Karpas-422 (cell line): ENCODE results near the gene KRT38. TPM values are rescaled to one million over a fixed set of nuclear protein-coding genes. Genes with fewer than 3 reads are reported as not detected.
"Not testable (repeated sequence)": the region's sequence is repeated elsewhere in the genome, so short reads cannot be mapped to it uniquely, and the experiment has no call there.

Experiments
- DNase-seq: peaks from one replicate; pipeline ENCODE4 v3.0.0-alpha.2; 2015
- H2AFZ ChIP-seq: fragments of 200-600 bp; sonication (generic); 2 replicates; pipeline ENCODE4 v1.6.1; 2014; ENCODE audit warnings: antibody characterized with exemption, low read length, mixed read lengths
- H3K27ac ChIP-seq: fragments of 200-600 bp; sonication (generic); 2 replicates; pipeline ENCODE4 v1.5.1; 2014; ENCODE audit warnings: mild to moderate bottlenecking, low read length, moderate library complexity
- H3K27me3 ChIP-seq: fragments of 200-600 bp; sonication (generic); 2 replicates; pipeline ENCODE4 v1.6.1; 2014; ENCODE audit warnings: low read length, mixed read lengths
- H3K36me3 ChIP-seq: fragments of 200-600 bp; sonication (generic); 2 replicates; pipeline ENCODE4 v1.6.1; 2014; ENCODE audit warnings: low read length, mixed read lengths; ENCODE audit not compliant: insufficient read depth
- H3K4me1 ChIP-seq: fragments of 200-600 bp; sonication (generic); 2 replicates; pipeline ENCODE4 v1.6.1; 2014; ENCODE audit warnings: mild to moderate bottlenecking, low read length, mixed read lengths
- H3K4me2 ChIP-seq: fragments of 200-600 bp; sonication (generic); 2 replicates; pipeline ENCODE4 v1.6.1; 2014; ENCODE audit warnings: low read length, low read depth, mild to moderate bottlenecking; ENCODE audit not compliant: poor library complexity, severe bottlenecking
- H3K4me3 ChIP-seq: fragments of 200-600 bp; sonication (generic); 2 replicates; pipeline ENCODE4 v1.5.1; 2014; ENCODE audit warnings: mild to moderate bottlenecking, antibody characterized with exemption, low read length, mixed read lengths
- H3K79me2 ChIP-seq: fragments of 200-600 bp; sonication (generic); 2 replicates; pipeline ENCODE4 v1.6.1; 2014; ENCODE audit warnings: mild to moderate bottlenecking, low read length, mixed read lengths
- H3K9ac ChIP-seq: fragments of 200-600 bp; sonication (generic); 2 replicates; pipeline ENCODE4 v1.6.0; 2014; ENCODE audit warnings: low read length
- H3K9me2 ChIP-seq: fragments of 200-600 bp; sonication (generic), shearing (Covaris generic); replicated peaks from 2 replicates; pipeline ENCODE4 v1.6.0; 2014; ENCODE audit warnings: mild to moderate bottlenecking, low read length, moderate library complexity; ENCODE audit not compliant: insufficient read depth
- H3K9me3 ChIP-seq: fragments of 300-700, 200-600 bp; sonication (generic); 2 replicates; pipeline ENCODE4 v1.6.1; 2014; ENCODE audit warnings: low read length, mixed read lengths
- H4K20me1 ChIP-seq: fragments of 200-600 bp; sonication (generic); 2 replicates; pipeline ENCODE4 v1.6.1; 2014; ENCODE audit warnings: mild to moderate bottlenecking, antibody characterized with exemption, low read length, low read depth; ENCODE audit not compliant: insufficient read depth
- total RNA-seq: library from RNA; depleted of rRNA; stranded (reverse); fragments of >200 nt; shearing (Covaris generic); gene quantifications from 2 replicates; pipeline ENCODE4 v1.2.3, GENCODE V29; 2014; ENCODE audit warnings: low replicate concordance

KRT38 gene
- total RNA-seq, 1 experiment from 2014 or later, result not detected

DNA sequence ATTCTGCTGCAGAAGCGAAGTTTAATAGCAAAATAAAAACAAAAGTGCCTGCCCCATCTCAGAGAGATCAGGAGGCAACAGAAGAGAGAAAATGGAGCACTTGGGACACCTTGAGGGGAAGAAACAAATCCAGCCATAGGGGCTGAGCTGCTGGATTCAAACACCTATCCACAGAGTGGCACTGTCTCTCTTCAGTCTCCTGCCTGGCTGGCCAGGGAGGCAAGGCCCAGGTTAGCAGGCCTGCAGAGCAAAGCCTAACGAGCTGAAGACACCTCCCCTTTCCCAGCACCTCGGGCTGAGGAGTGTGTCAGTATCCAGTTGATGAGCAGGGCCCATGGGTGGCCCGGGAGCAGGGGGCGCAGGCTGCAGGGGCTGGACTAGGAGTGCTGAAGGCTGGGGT, 34.6 kb downstream of the KRT38 start:
- H3K9ac ChIP-seq, result no peak overlapping the region
- H3K27me3 ChIP-seq, result no peaks in the 10 kb centered on the region
- H3K4me1 ChIP-seq, result no peaks in the 10 kb centered on the region
- no peaks in the 10 kb centered on the region for H3K79me2 ChIP-seq
- H3K27ac ChIP-seq, result no peak overlapping the region
- no peak overlapping the region for H2AFZ ChIP-seq
- no peak overlapping the region for H3K4me3 ChIP-seq
- no peaks in the 10 kb centered on the region for H3K9me2 ChIP-seq
- no peaks in the 10 kb centered on the region for H4K20me1 ChIP-seq
- H3K9me3 ChIP-seq, result no peaks in the 10 kb centered on the region
- no peak overlapping the region for H3K4me2 ChIP-seq
- H3K36me3 ChIP-seq, result no peaks in the 10 kb centered on the region
- no peak for DNase-seq

DNA sequence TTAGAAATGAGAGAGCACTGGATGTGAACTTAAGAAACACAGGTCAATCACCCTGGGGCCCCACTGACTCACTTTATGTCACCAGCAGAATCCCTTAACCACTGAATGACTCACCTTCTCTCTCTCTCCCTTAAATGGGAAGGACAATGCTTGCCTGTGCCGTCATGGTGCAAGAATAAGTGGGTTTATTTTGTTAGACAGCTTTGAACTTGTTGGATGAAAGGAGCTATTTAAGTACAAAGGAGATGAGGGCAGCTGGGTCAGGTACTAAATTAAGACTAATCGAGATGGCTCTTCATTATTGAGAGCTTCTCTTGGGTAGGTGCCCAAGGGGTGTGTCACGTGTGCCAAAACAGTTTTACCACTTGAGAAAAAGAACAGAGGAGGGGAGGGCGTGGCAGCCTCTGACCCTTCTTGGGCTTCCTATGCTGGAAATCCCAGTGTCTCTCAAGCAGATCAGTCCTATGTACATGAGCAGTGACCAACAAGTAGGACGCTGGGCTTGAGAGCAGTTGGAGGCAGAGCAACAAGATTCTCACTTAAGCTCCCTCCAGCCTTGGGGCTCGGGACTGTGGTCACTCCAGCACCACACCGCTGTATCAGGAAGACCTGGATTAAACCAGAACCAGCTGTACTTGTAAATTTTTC, 36.6 kb downstream of the KRT38 start:
- no peak overlapping the region for H3K27ac ChIP-seq
- no peak for DNase-seq
- H3K9me2 ChIP-seq, result no peaks in the 10 kb centered on the region
- no peak overlapping the region for H3K9ac ChIP-seq
- no peaks in the 10 kb centered on the region for H3K79me2 ChIP-seq
- no peaks in the 10 kb centered on the region for H3K27me3 ChIP-seq
- H3K4me3 ChIP-seq, result no peak overlapping the region
- no peak overlapping the region for H3K4me2 ChIP-seq
- H3K4me1 ChIP-seq, result no peaks in the 10 kb centered on the region
- H4K20me1 ChIP-seq, result no peaks in the 10 kb centered on the region
- H3K9me3 ChIP-seq, result no peaks in the 10 kb centered on the region
- H3K36me3 ChIP-seq, result no peaks in the 10 kb centered on the region
- H2AFZ ChIP-seq, result no peak overlapping the region

DNA sequence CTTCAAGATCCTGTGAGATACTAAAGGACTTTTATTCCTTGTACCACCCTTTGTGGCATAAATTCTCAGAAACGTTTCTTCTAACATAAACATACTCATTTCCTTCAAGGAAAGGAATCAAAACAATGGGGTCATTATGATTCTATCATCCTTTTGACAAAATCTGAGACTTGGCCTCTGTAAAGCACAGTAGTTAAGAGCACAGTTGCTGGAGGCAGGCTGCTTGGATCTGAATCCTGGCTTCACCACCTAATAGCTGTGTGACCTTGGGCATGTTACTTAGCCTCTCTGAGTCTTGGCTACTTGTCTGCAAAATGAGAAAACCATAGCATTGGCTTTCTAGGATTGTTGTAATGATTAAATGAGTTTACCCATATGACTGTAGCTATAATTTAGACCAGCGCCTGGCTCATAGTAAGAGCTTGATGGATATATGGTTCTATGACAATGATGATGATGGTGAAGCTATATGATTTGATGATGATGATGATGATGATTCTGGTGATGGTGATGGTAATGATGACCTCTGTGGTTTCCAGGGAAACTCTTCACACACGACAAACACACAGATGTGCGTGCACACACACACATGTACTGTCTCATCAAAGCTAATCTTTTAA, 37.3 kb downstream of the KRT38 start:
- Histone ChIP-seq H3K9ac (no peak overlapping the region), H3K36me3 (no peaks in the 10 kb centered on the region), H3K79me2 (no peaks in the 10 kb centered on the region), H3K27ac (no peak overlapping the region), H4K20me1 (no peaks in the 10 kb centered on the region), H3K4me1 (no peaks in the 10 kb centered on the region), H2AFZ (no peak overlapping the region), H3K4me2 (no peak overlapping the region), H3K9me3 (no peaks in the 10 kb centered on the region), H3K27me3 (no peaks in the 10 kb centered on the region), H3K4me3 (no peak overlapping the region), H3K9me2 (no peaks in the 10 kb centered on the region)
- DNase-seq, result no peak

DNA sequence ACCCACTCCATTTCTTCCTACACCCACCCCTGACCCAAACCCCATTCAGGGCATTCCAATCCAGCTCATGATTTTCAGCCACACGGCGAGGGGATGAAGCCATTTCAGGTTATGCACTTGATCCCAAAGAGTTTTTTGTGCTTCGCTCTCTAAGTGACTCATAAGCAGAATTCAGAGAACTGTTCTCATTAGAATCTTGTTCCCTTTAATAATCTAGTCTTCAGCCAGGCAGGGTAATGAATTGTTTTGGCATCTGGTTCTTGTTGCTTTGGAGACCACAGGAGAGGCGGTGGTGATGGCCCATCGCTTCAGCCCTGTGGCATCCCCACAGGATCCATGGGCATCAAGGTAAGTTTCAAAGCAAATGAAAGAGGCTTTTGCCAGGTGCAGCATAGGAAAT, 38.6 kb downstream of the KRT38 start:
- no peak overlapping the region for H3K4me3 ChIP-seq
- no peaks in the 10 kb centered on the region for H4K20me1 ChIP-seq
- H3K9me3 ChIP-seq, result no peaks in the 10 kb centered on the region
- H3K36me3 ChIP-seq, result no peaks in the 10 kb centered on the region
- DNase-seq, result no peak
- no peaks in the 10 kb centered on the region for H3K9me2 ChIP-seq
- no peak overlapping the region for H3K4me2 ChIP-seq
- no peaks in the 10 kb centered on the region for H3K4me1 ChIP-seq
- no peak overlapping the region for H3K9ac ChIP-seq
- H3K27me3 ChIP-seq, result no peaks in the 10 kb centered on the region
- no peak overlapping the region for H3K27ac ChIP-seq
- no peak overlapping the region for H2AFZ ChIP-seq
- no peaks in the 10 kb centered on the region for H3K79me2 ChIP-seq

DNA sequence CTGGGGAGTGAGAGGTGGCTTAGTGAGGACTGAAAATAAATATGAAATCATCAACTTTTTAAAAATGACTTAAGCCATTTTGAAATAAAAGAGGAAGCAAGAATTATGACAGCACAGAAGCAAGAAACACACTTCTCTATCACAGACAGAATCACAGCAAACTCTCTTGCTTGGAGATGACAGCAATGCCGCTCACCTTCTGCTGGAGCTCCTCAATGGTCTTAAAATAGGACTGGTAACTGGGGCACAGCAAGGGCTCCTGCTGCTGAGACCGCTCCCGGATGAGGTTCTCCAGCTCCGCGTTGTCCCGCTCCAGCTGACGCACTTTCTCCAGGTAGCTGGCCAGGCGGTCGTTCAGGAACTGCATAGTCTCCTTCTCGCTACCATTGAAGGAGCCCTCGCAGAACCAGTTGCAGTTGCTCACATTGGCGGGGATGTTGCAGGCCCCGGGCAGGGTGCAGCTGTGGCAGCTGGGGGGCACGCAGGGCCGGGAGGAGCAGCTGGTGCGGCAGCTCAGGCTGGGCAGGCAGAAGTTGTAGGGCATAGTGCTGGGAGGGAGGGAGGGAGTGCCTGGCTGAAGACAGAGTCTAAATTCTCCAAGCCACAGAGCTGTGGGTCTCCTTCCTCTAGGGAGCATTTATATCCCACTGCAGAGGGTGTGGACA, 43.7 kb downstream of the KRT38 start, which contains the start of gene KRT31:
Gene KRT31, minus strand, starts transcription at position 613 of the 665 bp plus-strand sequence. Its CDS starts 69 bp downstream, at position 544.
- Histone ChIP-seq H2AFZ (no peak within 1 kb of the TSS), H3K4me2 (no peak within 1 kb of the TSS), H3K27ac (no peak within 1 kb of the TSS), H3K9ac (no peak within 1 kb of the TSS), H3K36me3 (no peaks in the 10 kb centered on the region), H3K27me3 (no peaks in the 10 kb centered on the region), H4K20me1 (no peaks in the 10 kb centered on the region), H3K79me2 (no peaks in the 10 kb centered on the region), H3K4me1 (no peaks in the 10 kb centered on the region), H3K9me2 (no peaks in the 10 kb centered on the region), H3K4me3 (no peak within 1 kb of the TSS), H3K9me3 (no peaks in the 10 kb centered on the region)
- DNase-seq, result no peak

DNA sequence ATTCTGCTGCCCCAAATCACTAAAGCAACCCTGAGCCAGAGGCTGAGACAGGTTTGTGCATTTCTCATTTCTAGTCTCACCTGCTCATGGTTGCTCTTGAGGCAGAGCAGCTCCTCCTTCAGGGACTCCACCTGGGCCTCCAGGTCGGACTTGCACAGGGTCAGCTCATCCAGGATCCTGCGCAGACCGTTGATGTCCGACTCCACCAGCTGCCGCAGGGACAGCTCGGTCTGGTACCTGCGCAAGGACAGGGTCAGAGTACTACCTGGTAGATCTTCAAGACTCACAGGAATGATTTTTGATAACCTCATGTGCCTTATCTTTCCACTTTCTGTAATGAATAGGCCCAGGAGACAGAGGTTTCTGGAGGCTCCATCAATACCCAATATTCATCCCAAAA, 44.4 kb downstream of the KRT38 start:
- Histone ChIP-seq H3K9me2 (no peaks in the 10 kb centered on the region), H3K4me2 (no peak overlapping the region), H3K79me2 (no peaks in the 10 kb centered on the region), H3K27me3 (no peaks in the 10 kb centered on the region), H3K27ac (no peak overlapping the region), H4K20me1 (no peaks in the 10 kb centered on the region), H3K9ac (no peak overlapping the region), H3K36me3 (no peaks in the 10 kb centered on the region), H2AFZ (no peak overlapping the region), H3K9me3 (no peaks in the 10 kb centered on the region), H3K4me3 (no peak overlapping the region), H3K4me1 (no peaks in the 10 kb centered on the region)
- no peak for DNase-seq

DNA sequence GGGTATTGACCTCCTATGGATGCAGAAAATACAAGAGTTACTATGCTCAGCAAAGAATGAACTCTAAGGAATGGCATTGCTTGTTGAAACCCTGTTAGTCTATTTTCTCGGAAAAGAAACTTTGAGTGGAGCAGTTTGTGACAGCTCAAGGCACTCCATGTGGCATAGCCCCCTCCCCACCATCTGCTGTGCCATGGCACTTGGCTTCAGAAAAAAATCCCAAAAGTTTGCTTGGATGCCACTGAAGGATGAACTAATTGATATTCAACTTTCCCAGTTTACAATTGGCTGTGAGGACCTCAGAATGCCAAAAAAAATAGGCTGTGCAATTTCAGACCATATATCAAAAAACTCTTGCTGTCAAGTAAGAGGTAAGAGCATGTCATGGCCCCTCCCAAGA, 45.2 kb downstream of the KRT38 start:
- H3K4me3 ChIP-seq, result no peak overlapping the region
- no peaks in the 10 kb centered on the region for H3K4me1 ChIP-seq
- H3K27me3 ChIP-seq, result no peaks in the 10 kb centered on the region
- no peak overlapping the region for H2AFZ ChIP-seq
- H3K36me3 ChIP-seq, result no peaks in the 10 kb centered on the region
- no peak for DNase-seq
- H3K9me3 ChIP-seq, result no peaks in the 10 kb centered on the region
- H3K9me2 ChIP-seq, result no peaks in the 10 kb centered on the region
- H3K9ac ChIP-seq, result no peak overlapping the region
- H4K20me1 ChIP-seq, result no peaks in the 10 kb centered on the region
- H3K79me2 ChIP-seq, result no peaks in the 10 kb centered on the region
- H3K27ac ChIP-seq, result no peak overlapping the region
- no peak overlapping the region for H3K4me2 ChIP-seq

DNA sequence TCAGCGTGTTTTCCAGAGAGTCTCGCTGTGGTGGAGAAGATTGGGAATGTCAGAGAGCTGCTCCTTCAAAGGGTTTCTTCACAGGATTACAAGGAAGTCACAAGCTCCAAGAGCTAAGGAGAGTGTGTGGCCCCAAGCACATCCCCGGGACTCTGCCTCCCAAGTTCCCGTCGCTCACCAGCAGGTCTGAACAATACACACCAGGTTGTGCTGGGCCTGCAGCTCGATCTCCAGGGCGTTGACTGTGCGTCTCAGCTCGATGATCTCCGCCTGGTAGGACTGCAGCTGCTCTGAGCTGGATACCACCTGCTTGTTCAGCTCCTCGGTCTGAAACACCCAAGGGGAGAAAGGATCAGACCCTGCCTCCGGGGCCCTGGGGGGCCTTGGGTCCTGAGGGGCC, 45.7 kb downstream of the KRT38 start:
- not testable (repeated sequence) for H3K27ac ChIP-seq, H2AFZ ChIP-seq, H3K9ac ChIP-seq, H3K4me1 ChIP-seq, H3K79me2 ChIP-seq, DNase-seq, H3K4me3 ChIP-seq, H3K36me3 ChIP-seq, H3K9me3 ChIP-seq, H4K20me1 ChIP-seq, H3K9me2 ChIP-seq, H3K4me2 ChIP-seq, H3K27me3 ChIP-seq
